ENCODE results near the gene SPTLC3. TPM values are rescaled to one million over a fixed set of nuclear protein-coding genes. Genes with fewer than 3 reads are reported as not detected.

The SPTLC3 gene
- total RNA-seq, 1 donor from 2014 or later, result 1.2 TPM

- TF ChIP-seq CTCF (IDR thresholded peaks at IDR 0.05; ENCODE audit: insufficient read depth, low read length, poor library complexity, severe bottlenecking), result no peak
- no peak for DNase-seq (ENCODE audit: low read depth)
Observed at GRCh38 chr20:13130061-13130706, 121.4 kb downstream of the SPTLC3 start.

DNA sequence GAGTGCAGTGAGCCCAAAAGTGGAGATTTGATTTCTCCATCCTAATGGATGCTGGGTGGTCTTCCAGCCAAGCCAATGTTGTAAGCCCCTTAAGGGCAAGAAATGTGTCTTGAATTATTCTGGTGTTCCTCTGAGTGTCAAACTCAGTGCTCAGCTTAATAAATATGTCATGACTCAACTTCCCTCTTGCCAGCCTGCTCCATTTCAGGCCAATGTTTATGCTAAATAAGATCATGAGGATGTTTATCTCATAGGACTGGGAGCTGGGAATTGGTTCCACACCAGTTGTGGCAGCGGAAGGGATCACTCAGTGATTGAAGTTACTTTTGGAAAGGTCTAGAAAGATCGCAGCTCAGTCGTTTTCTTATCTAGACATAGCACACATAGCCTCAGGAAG lies 121.9 kb downstream of the SPTLC3 start:
- H3K36me3 ChIP-seq (ENCODE audit: control insufficient read depth, insufficient read depth, low read length), result no peaks in the 10 kb centered on the region
- DNase-seq (ENCODE audit: low read depth), result no peak
- TF ChIP-seq CTCF (IDR thresholded peaks at IDR 0.05; ENCODE audit: insufficient read depth, low read length, poor library complexity, severe bottlenecking), result no peak
- no peak overlapping the region for H3K4me3 ChIP-seq (ENCODE audit: low read depth, low read length)
- H3K27me3 ChIP-seq (ENCODE audit: control insufficient read depth, insufficient read depth, low read length), result no peaks in the 10 kb centered on the region

More at GRCh38 chr20:13130061-13130706, 121.4 kb downstream of the SPTLC3 start:
- H3K36me3 ChIP-seq (ENCODE audit: control insufficient read depth, insufficient read depth, low read length), result no peaks in the 10 kb centered on the region
- H3K27me3 ChIP-seq (ENCODE audit: control insufficient read depth, insufficient read depth, low read length), result no peaks in the 10 kb centered on the region
- H3K4me3 ChIP-seq (ENCODE audit: low read depth, low read length), result no peak overlapping the region

DNA sequence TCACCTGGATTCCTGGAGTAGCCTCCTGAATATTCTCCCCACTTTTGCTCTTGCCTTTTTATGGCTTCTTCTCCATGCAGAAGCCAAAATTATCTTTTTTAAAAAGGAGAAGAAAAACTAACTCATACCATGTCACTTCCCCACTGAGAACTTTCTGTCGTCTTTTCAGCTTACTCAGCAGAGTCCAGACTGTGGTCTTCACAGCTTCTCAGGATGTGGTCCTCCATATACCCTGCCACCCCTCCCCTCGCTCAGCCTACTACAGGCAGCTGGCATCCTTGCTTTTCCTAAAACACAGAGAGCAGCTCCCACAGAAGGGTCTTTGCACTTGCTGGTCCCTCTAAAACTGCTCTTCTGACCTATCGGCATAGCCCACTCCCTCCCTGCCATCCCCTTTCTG lies 122.9 kb downstream of the SPTLC3 start:
- Histone ChIP-seq H3K36me3 (ENCODE audit: control insufficient read depth, insufficient read depth, low read length) (no peaks in the 10 kb centered on the region), H3K4me3 (ENCODE audit: low read depth, low read length) (no peak overlapping the region), H3K27me3 (ENCODE audit: control insufficient read depth, insufficient read depth, low read length) (no peaks in the 10 kb centered on the region)
- no peak for TF ChIP-seq CTCF (IDR thresholded peaks at IDR 0.05; ENCODE audit: insufficient read depth, low read length, poor library complexity, severe bottlenecking)
- DNase-seq (ENCODE audit: low read depth), result no peak

- Histone ChIP-seq H3K4me3 (ENCODE audit: low read depth, low read length) (no peak overlapping the region), H3K27me3 (ENCODE audit: control insufficient read depth, insufficient read depth, low read length) (no peaks in the 10 kb centered on the region), H3K36me3 (ENCODE audit: control insufficient read depth, insufficient read depth, low read length) (no peaks in the 10 kb centered on the region)
- no peak for DNase-seq (ENCODE audit: low read depth)
- TF ChIP-seq CTCF (IDR thresholded peaks at IDR 0.05; ENCODE audit: insufficient read depth, low read length, poor library complexity, severe bottlenecking), result no peak
Observed at GRCh38 chr20:13139459-13140150, 130.8 kb downstream of the SPTLC3 start.

GRCh38 chr20:13140201-13140600 lies 131.4 kb downstream of the SPTLC3 start:
- no peak overlapping the region for H3K4me3 ChIP-seq (ENCODE audit: low read depth, low read length)
- H3K36me3 ChIP-seq (ENCODE audit: control insufficient read depth, insufficient read depth, low read length), result no peaks in the 10 kb centered on the region
- no peak for TF ChIP-seq CTCF (IDR thresholded peaks at IDR 0.05; ENCODE audit: insufficient read depth, low read length, poor library complexity, severe bottlenecking)
- H3K27me3 ChIP-seq (ENCODE audit: control insufficient read depth, insufficient read depth, low read length), result no peaks in the 10 kb centered on the region
- DNase-seq (ENCODE audit: low read depth), result no peak

Measured in kidney epithelial cell (primary cell).